HG03025 (cell line): Measurements from ENCODE around the gene HOMER1.
A peak's percentile ranks its signal among the peaks of the same experiment; 100 is the strongest.

Experiments
- ATAC-seq: cut with Tn5 transposase; IDR thresholded peaks from one replicate; pipeline ENCODE4 v1.9.1; 2021; ENCODE audit warnings: mild to moderate bottlenecking, moderate library complexity; ENCODE audit not compliant: unreplicated experiment, low FRiP score

HOMER1 gene

GRCh38 chr5:79513704-79514390, at the start of gene HOMER1:
Gene HOMER1, minus strand, starts transcription at chr5:79514134. Its CDS starts 1,360 bp downstream, at chr5:79512774.
- ATAC-seq: peak; percentile 64

GRCh38 chr5:79563247-79563590, 49.3 kb upstream of the HOMER1 start:
- no peak for ATAC-seq

- ATAC-seq: no peak
Measured at GRCh38 chr5:79562351-79563246, 48.7 kb upstream of the HOMER1 start.

GRCh38 chr5:79561525-79561893, 47.6 kb upstream of the HOMER1 start:
- ATAC-seq: no peak

GRCh38 chr5:79560771-79561524, 47.0 kb upstream of the HOMER1 start:
- ATAC-seq: no peak

- no peak for ATAC-seq
Measured at GRCh38 chr5:79555418-79555817, 41.5 kb upstream of the HOMER1 start.

- ATAC-seq: no peak
Measured at GRCh38 chr5:79552984-79553383, 39.0 kb upstream of the HOMER1 start.

- no peak for ATAC-seq
Measured at GRCh38 chr5:79547982-79548381, 34.0 kb upstream of the HOMER1 start.

- ATAC-seq: no peak
Measured at GRCh38 chr5:79547429-79547822, 33.5 kb upstream of the HOMER1 start.

GRCh38 chr5:79546782-79547428, 33.0 kb upstream of the HOMER1 start:
- no peak for ATAC-seq

- no peak for ATAC-seq
Measured at GRCh38 chr5:79544131-79544530, 30.2 kb upstream of the HOMER1 start.

GRCh38 chr5:79540939-79541338, 27.0 kb upstream of the HOMER1 start:
- no peak for ATAC-seq

GRCh38 chr5:79536193-79536906, 22.4 kb upstream of the HOMER1 start:
- ATAC-seq: no peak

GRCh38 chr5:79535477-79536192, 21.7 kb upstream of the HOMER1 start:
- no peak for ATAC-seq

GRCh38 chr5:79529110-79529509, 15.2 kb upstream of the HOMER1 start:
- ATAC-seq: no peak

- ATAC-seq: no peak
Measured at GRCh38 chr5:79527431-79527830, 13.5 kb upstream of the HOMER1 start.

GRCh38 chr5:79526928-79527327, 13.0 kb upstream of the HOMER1 start:
- no peak for ATAC-seq

GRCh38 chr5:79526493-79526892, 12.6 kb upstream of the HOMER1 start:
- ATAC-seq: no peak

GRCh38 chr5:79521156-79521555, 7.2 kb upstream of the HOMER1 start:
- ATAC-seq: no peak
